ENCODE measurements around the gene NPPC.

NPPC gene

GRCh38 chr2:231935207-231935524 is 9.0 kb upstream of the NPPC start:
- DNase-seq (ENCODE audit: low read depth) = no peak

DNA sequence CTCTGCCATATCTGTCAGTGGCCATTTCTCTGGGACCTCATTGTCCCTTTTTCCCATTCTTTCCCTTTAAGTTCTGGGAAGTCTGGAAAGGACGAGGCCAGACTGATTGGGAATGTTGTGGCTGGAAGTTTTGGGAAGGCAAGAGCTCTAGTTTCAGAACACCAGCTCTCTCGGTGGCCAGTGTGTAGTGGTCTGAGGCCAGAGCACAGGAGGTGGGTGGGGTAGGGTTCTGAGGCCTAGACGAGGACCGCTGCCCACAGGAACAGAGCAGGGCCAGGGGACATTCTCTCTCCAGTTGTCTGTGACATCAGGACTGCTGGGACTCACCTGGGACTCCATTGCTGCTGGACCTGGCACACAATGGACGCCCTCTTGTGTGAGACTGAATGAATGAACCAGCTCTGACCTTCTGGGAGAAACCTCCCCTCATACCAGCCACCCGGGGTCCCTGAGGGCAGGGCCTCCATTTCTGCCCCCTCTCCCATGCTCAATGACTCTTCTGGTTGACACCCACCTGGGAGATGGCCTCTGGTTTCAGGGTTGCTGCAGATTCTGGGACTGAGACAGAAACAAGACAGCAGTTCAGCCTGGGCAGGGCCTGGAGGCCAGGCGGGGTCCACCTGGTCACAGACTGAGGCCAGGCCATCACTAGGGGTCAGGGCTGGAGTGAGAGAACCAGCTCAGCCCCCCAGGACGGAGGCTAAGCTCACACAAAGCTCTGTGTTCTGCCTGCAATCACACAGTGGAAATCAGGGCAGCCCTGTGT is 8.4 kb upstream of the NPPC start:
- no peak for DNase-seq (ENCODE audit: low read depth)

GRCh38 chr2:231933916-231934401 is 7.8 kb upstream of the NPPC start:
- DNase-seq (ENCODE audit: low read depth) = no peak

DNA sequence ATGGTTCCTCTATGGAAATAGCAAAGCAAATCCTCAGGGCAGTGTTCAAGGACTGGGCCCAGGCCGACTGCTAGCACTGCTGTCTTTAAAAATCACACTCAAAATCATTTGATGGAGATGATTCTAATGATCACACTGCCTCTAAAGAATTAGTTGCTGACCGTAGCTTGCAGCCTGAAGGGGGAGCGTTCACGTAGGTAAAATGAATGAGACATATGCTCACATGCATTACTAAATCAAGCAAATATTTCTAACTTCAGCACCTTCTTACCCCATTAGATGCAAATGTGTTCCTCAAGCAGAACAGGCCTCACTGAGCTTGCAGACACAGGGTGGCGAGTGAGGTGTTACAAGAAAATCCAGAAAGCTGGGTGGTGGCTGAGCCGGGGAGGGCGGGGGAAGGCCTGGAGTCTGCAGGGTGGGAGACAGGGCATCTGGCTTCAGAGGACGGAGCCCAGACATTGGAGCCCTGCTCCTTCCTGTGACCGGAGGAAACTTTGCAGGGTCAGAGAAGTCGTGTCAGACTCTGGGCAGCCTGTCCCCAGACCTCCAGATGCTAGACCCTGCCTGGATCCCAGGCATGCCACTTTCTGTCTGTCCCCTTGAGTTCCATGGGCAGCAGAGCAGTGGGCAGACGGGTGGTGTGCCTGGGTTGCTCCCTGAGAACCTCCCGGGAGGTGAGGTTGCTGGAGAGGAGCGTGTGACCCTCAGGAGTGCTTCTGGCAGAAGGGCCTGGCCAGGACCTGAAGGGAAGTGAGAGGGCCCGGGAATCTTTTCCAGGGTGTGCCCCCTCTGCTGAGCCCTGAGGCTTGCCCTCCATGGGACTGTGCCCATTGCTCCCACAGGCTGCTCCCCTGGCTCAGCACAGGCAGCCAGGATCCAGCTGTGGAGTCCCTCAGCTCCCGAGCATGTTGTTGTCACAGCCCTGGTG is 7.1 kb upstream of the NPPC start:
- no peak for DNase-seq (ENCODE audit: low read depth)

DNA sequence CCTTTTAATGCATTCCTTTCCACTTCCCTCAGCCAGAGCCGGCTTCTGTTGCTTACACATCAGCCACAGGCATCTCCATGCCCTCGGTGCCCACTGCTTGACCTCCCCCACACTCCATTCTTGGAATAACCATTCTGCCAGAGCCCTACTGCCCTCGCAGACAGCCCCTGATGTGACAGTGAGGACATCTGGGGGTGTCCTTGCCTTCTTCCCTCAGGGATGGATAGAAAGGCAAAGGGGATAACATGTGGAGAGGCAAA is 6.4 kb upstream of the NPPC start:
- DNase-seq (ENCODE audit: low read depth) = no peak

- DNase-seq (ENCODE audit: low read depth) = no peak
These were observed 5.3 kb upstream of the NPPC start for GRCh38 chr2:231931481-231931915.

DNA sequence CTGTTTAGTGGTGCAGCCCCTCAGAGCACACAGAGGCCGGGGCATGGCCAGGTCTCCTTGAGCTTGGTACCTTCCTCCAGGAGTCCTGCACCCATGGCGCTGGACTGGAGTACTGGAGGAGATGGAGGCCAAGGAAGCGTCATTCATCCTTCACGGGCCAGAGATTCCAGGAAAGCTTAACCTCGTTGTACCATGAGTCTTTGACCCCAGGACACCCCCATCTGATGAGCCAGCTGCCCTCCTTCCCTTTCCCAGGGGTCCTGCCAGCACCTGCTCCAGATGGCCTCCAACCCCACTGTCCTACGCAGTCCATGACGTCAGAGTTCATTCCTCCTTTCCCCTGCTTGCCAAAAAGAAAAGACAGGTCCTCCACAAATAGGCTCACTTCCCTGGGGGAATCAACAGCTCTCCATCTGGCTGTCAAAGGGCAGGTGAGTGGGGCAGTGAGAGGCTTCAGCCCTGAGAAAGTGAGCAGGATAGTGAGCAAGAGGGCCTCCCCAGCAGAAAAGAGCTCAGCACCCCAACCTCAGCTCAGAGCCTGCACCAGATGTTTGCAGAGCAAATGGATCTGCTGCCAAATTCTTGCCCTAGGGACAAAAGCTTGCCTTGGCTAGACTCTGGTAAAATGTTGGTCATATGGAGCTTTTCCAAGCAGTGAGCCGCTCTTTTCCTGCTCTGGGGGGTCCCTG is 4.5 kb upstream of the NPPC start:
- DNase-seq (ENCODE audit: low read depth) = no peak

GRCh38 chr2:231929961-231930592 is 3.9 kb upstream of the NPPC start:
- no peak for DNase-seq (ENCODE audit: low read depth)

DNA sequence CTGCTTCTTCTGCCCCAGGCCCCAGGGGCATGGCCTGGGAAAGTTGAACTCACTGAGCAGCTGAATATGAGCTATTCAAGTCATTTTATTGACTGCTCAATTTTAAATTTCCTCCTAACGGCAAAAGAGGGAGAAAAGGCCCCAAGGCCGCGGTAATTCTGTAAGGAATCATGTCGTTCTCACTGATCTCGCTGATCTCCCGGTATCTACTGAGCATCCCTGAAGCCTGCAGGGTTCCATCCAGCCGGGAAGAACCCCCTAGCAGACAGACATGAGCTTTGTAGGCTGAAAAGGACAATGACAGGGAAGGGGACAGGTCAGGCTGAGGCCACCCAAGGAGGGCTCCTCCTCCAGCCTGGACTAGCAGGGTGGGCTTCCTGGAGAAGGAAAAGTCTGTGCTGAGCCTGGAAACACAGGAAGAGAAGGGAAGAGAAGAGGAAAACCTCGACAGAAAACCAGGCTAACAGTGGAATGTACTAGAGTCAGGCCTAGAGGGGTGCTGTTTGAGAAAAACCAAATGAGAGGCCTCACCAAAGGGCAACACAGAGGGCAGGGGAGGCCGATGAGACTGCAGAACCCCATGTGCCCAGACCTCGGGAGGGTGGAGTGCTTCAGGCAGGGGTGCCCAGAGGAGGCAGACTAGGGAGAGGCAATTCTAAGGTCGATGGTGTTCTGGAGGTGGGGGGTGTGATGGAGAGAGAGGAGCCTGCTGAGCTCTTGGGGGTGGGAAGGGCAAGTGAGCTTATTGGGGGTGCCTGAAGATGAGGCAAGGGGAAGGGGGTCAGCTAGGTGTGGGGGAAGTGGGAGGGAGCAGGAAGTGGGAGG is 2.9 kb upstream of the NPPC start:
- no peak for DNase-seq (ENCODE audit: low read depth)

GRCh38 chr2:231928481-231928880 is 2.3 kb upstream of the NPPC start:
- no peak for DNase-seq (ENCODE audit: low read depth)

DNA sequence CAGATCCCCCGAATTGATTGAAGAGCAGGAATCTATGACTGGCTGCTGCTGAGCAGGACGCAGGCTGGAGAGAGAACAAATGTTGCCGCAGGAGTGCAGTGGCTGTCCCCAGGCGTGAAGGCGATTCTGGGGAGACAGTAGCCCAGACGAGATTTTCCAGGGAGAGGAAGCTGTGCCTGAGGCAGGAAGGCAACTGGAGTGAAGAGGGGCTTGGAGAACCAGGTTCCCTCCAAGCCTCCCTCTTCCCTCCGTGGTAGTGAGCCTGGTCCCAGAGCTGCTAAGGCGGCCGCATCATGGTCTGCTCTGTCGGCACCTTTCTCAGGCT is 1.3 kb upstream of the NPPC start:
- DNase-seq (ENCODE audit: low read depth) = no peak

DNA sequence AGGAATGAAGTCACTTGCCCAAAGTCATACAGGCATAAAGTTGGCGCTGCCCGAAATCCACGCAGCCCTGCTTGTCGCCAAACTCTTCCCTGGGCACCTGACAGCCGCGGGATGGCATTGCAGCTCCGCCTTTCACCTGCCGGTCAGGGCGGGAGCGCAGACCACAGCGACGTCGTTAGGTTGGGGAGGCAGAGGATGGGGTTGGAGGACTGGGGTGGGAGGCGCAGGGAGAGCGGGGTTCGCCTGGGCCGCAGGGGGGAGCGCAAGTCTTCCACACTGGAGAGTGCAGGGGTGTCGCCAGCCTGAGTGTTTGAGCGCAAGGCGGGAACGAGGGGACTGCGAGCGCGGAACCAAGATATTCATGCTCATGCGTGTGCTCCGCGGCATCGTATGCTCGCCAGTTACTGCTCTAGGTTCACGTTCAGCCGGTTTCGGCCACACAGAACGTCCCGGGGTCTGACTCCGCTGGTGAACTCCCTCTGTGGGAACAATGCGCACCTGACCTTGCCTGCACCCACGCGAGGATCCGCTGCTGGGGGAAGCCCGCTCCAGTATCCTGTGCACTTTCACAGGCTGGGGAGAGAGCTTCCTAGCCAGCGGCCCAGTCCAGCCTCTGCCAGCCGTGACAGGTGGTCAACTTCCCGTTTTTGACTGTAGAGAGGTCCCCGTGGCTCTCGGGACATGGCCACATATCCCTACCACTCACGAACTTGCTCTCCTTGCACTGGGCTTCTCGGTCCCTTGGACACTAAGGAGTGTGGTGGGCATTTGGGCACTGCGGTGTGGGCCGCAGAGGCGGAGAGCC is 767 bp upstream of the NPPC start:
- no peak for DNase-seq (ENCODE audit: low read depth)

GRCh38 chr2:231925303-231926179 is 655 bp downstream of the NPPC start:
- DNase-seq (ENCODE audit: low read depth) = no peak

- DNase-seq (ENCODE audit: low read depth) = no peak
These were observed 1.3 kb downstream of the NPPC start for GRCh38 chr2:231924889-231925275.

GRCh38 chr2:231923951-231924888 is 2.0 kb downstream of the NPPC start:
- DNase-seq (ENCODE audit: low read depth) = no peak

DNA sequence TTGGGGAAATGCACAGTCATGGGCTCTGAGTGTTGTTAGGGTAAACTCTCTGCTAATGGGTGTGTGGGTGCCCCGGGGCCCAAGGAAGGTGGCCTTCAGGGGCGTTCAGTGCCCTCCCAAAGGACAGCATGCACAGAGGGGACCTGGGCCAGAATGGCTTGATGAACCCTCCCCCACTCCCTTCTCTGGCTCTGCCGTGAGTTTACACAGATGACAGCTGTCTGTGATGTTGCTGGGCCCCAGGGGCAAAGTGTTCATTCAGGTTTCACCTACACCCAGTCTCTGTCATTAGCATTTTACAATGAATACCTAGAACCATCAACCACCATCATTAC is 3.2 kb downstream of the NPPC start:
- DNase-seq (ENCODE audit: low read depth) = no peak

DNA sequence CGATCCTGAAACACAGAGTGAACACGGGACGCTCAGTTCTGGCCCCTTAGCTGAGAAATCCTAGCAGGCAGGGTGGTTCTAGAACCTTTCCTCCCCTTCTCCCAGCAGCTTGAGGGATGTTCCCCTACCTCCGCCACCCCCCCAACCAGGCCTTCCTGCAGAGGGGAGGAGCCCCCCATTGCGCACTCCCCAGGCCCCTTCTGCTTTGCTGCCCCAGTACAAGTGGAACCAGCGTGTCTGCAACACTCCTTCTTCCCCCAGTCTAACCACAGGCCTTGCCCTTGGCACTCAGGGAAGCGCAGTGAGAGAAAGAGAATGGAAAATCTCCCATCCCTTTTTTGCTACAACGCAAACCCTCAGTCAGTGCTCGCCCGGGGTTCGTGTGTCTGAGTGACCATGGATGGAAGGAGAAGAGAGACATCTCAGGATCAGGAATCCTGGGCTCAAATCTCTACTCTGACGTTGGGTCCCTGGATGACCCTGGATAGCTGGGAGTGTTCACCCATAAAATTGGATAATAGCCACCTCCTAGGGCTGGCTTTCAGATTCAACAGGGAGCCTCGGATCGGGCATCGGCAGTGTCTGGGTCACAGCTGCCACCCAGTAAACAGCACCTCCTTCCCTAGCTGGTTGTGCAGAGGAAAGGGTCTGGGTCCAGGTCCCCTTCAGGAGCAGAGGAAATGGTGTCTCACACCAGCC is 3.7 kb downstream of the NPPC start:
- no peak for DNase-seq (ENCODE audit: low read depth)

DNA sequence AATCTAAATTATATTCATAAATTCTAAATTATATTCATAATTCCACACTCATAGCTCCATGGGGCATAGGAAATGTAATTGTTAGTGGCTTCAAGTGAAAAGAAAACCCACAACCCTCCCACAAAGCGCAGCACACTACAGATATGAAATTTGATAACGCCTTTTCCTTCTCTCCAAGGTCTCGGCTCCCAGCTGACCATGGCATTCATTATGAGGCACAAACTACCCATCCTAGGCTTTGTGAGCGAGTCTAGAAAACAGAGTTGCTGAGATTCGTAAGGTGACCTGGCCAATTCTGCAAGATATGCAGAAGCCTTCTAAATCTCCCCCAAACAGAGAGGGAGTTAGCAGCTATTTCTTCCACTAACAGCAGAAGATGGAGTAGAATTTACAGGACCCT is 5.4 kb downstream of the NPPC start:
- DNase-seq (ENCODE audit: low read depth) = no peak
